Measurements from ENCODE around the gene STK11.

DNA sequence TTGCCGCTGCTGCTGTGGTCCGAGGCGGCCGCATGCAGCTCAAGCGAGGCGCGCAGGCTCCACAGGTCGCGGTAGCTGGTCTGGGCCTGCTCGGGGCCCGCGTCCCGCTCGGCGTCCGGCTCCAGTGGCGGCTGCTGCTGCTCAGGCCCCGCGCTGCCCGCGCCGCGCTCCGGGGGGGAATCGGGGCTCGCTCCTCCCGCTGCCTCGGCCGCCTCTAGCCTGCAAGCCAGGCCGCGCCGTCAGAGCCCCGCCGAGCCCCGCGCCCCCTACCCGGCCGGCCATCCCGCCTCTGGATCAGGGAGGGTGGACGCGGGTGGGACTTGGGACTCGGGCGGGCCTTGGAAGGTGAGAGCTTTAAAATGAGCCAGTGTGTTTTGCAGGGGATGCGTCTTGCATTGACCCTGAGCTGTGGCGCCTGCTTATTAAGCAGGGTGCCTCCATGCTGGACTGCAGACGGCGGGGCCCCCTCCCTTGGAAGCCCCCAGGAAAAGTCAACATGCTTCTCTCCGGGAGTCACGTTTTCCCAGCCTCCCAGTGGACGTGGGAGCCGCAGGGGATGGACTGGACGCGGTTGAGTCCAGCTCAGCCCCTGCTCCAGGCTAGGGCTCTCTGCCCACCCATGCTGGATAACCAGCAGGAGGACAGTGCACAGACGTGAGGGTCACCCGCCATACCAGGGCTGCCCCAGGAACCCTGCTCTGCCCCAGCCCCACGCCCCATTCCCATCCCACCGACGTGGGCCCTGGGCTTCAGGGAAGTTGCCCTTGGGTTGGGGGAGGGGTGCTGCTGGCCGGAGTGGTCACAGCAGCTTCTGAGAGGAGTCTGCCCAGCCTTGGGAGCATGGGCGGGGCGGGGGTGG is 24.6 kb downstream of the STK11 start:
- TF ChIP-seq, protein P1, sequence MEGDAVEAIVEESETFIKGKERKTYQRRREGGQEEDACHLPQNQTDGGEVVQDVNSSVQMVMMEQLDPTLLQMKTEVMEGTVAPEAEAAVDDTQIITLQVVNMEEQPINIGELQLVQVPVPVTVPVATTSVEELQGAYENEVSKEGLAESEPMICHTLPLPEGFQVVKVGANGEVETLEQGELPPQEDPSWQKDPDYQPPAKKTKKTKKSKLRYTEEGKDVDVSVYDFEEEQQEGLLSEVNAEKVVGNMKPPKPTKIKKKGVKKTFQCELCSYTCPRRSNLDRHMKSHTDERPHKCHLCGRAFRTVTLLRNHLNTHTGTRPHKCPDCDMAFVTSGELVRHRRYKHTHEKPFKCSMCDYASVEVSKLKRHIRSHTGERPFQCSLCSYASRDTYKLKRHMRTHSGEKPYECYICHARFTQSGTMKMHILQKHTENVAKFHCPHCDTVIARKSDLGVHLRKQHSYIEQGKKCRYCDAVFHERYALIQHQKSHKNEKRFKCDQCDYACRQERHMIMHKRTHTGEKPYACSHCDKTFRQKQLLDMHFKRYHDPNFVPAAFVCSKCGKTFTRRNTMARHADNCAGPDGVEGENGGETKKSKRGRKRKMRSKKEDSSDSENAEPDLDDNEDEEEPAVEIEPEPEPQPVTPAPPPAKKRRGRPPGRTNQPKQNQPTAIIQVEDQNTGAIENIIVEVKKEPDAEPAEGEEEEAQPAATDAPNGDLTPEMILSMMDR (conservative IDR thresholded peaks at IDR 0.05; ENCODE audit: low read length): no peak
- no peak for TF ChIP-seq EZH2phosphoT487 (IDR thresholded peaks at IDR 0.05; ENCODE audit: borderline replicate concordance, low read depth, low read length)
